Measurements from ENCODE around the gene MCTP2.
A peak's percentile ranks its signal among the peaks of the same experiment; 100 is the strongest.

Gene MCTP2

GRCh38 chr15:94230883-94231722 lies at the start of gene MCTP2:
Gene MCTP2, plus strand, starts transcription at chr15:94231561. Its CDS starts 66,705 bp downstream, at chr15:94298266.
- peak; percentile 97 for DNase-seq (ENCODE audit: low read depth)
- H3K4me3 ChIP-seq (ENCODE audit: low read length) = peak within 1 kb of the TSS; percentile 66
- TF ChIP-seq CTCF (IDR thresholded peaks at IDR 0.05; ENCODE audit: insufficient read depth, low read depth, low read length, missing control alignments) = no peak

- DNase-seq (ENCODE audit: low read depth) = no peak
- no peak overlapping the region for H3K4me3 ChIP-seq (ENCODE audit: low read length)
- TF ChIP-seq CTCF (IDR thresholded peaks at IDR 0.05; ENCODE audit: insufficient read depth, low read depth, low read length, missing control alignments) = no peak
Observed at GRCh38 chr15:94182883-94183282, 48.5 kb upstream of the MCTP2 start.

- H3K4me3 ChIP-seq (ENCODE audit: low read length) = no peak overlapping the region
- TF ChIP-seq CTCF (IDR thresholded peaks at IDR 0.05; ENCODE audit: insufficient read depth, low read depth, low read length, missing control alignments) = no peak
- DNase-seq (ENCODE audit: low read depth) = peak; percentile 67
Observed at GRCh38 chr15:94185547-94186236, 45.7 kb upstream of the MCTP2 start.

GRCh38 chr15:94186770-94187331 lies 44.5 kb upstream of the MCTP2 start:
- H3K4me3 ChIP-seq (ENCODE audit: low read length) = no peak overlapping the region
- DNase-seq (ENCODE audit: low read depth) = no peak
- no peak for TF ChIP-seq CTCF (IDR thresholded peaks at IDR 0.05; ENCODE audit: insufficient read depth, low read depth, low read length, missing control alignments)

- no peak for TF ChIP-seq CTCF (IDR thresholded peaks at IDR 0.05; ENCODE audit: insufficient read depth, low read depth, low read length, missing control alignments)
- H3K4me3 ChIP-seq (ENCODE audit: low read length) = no peak overlapping the region
Observed at GRCh38 chr15:94193906-94194305, 37.5 kb upstream of the MCTP2 start.

GRCh38 chr15:94196531-94196930 lies 34.8 kb upstream of the MCTP2 start:
- TF ChIP-seq CTCF (IDR thresholded peaks at IDR 0.05; ENCODE audit: insufficient read depth, low read depth, low read length, missing control alignments) = no peak
- DNase-seq (ENCODE audit: low read depth) = no peak
- no peak overlapping the region for H3K4me3 ChIP-seq (ENCODE audit: low read length)

More at GRCh38 chr15:94193906-94194305, 37.5 kb upstream of the MCTP2 start:
- DNase-seq (ENCODE audit: low read depth) = peak; percentile 63

All from epithelial cell of esophagus (primary cell).